ENCODE measurements around the gene STUM. TPM values are rescaled to one million over a fixed set of nuclear protein-coding genes. Genes with fewer than 3 reads are reported as not detected.

The STUM gene
- polyA plus RNA-seq, 1 donor (not counting 4 experiments of a cell fraction or from before 2014, with no cell fraction given) = 0.01 TPM

DNA sequence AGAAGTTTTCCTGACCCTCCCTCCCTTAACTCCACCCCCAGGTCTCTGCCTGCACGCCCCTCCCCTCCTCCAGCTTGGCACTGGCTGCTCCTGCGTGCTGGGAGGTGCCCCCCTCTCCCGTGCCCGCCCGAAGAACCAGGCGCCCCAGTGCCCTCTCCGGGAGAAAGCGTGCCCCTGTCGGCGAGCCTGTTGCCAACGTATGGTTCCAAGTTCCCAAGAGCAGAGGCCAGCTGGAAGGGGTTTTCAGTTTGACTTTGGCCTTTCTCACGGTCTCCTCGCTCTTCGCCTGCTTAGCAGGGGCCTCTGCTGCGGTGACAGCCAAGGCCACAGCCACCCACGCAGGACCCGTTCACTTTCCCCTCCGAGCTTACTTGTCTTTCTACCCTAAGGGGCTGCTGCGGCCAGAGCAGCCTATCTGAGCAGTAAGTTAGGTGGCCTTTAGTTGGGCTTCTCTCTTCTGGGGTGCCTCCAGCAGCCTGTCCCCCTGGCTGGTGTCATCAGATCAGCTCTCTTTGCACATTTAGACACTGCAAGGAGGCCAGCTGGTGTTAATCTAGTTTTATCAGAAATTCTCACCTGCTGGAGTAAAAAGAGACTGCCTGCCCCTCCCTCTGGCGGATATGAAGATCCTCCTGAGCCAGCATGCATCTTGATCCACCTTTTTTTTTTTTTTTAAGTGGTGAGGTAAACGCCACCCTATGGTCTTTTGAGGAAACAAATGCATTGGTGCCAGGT lies 1.5 kb downstream of the STUM start:
- Histone ChIP-seq H3K4me2 (ENCODE audit: control insufficient read depth, extremely low read depth, insufficient read depth, low read depth, low read length) (peak overlapping the region; percentile 73), H3K9me3 (ENCODE audit: control insufficient read depth, low read depth, low read length) (no peaks in the 10 kb centered on the region), H3K27ac (ENCODE audit: control insufficient read depth, insufficient read depth, low read length) (no peak overlapping the region), H4K20me1 (ENCODE audit: control insufficient read depth, extremely low read depth, insufficient read depth, low read length) (no peaks in the 10 kb centered on the region), H3K4me3 (ENCODE audit: control insufficient read depth in 2 of 3, extremely low read depth in 1 of 3, insufficient read depth in 2 of 3, low read depth in 1 of 3, low read length in 3 of 3) (peak overlapping the region in 1 of 3 experiments; percentile 23), H3K36me3 (ENCODE audit: control insufficient read depth in 2 of 2, extremely low read depth in 1 of 2, insufficient read depth in 2 of 2, low read length in 2 of 2) (no peaks in the 10 kb centered on the region), H3K4me1 (ENCODE audit: control insufficient read depth, extremely low read depth, insufficient read depth, low read length) (peaks cover 7% of the 10 kb centered on the region), H3K27me3 (ENCODE audit: control insufficient read depth, extremely low read depth, insufficient read depth, low read length) (peaks cover 57% of the 10 kb centered on the region), H3K79me2 (ENCODE audit: control insufficient read depth, insufficient read depth, low read length) (no peaks in the 10 kb centered on the region), H2AFZ (ENCODE audit: control insufficient read depth, low read length) (no peak overlapping the region), H3K9me1 (ENCODE audit: control insufficient read depth, extremely low read depth, insufficient read depth, low read length) (no peaks in the 10 kb centered on the region), H3K9ac (ENCODE audit: control insufficient read depth, extremely low read depth, insufficient read depth, low read length) (no peak overlapping the region)
- DNase-seq (ENCODE audit: low read depth, low spot score) (peak; percentile 1), FAIRE-seq (peak; percentile 20)
- dilution Hi-C loops (cut with MboI; ENCODE audit: extremely low pct_ligation_motif_present, low sequenced_read_pairs) = no loop called here
- no peak for TF ChIP-seq EZH2 (IDR thresholded peaks at IDR 0.05; ENCODE audit: low read length)
- TF ChIP-seq, protein P1, sequence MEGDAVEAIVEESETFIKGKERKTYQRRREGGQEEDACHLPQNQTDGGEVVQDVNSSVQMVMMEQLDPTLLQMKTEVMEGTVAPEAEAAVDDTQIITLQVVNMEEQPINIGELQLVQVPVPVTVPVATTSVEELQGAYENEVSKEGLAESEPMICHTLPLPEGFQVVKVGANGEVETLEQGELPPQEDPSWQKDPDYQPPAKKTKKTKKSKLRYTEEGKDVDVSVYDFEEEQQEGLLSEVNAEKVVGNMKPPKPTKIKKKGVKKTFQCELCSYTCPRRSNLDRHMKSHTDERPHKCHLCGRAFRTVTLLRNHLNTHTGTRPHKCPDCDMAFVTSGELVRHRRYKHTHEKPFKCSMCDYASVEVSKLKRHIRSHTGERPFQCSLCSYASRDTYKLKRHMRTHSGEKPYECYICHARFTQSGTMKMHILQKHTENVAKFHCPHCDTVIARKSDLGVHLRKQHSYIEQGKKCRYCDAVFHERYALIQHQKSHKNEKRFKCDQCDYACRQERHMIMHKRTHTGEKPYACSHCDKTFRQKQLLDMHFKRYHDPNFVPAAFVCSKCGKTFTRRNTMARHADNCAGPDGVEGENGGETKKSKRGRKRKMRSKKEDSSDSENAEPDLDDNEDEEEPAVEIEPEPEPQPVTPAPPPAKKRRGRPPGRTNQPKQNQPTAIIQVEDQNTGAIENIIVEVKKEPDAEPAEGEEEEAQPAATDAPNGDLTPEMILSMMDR (optimal IDR thresholded peaks at IDR 0.05 in 1 of 3, IDR thresholded peaks at IDR 0.05 in 1 of 3, conservative IDR thresholded peaks at IDR 0.05 in 1 of 3; ENCODE audit: extremely low read depth in 1 of 3, insufficient read depth in 2 of 3, low read length in 3 of 3) = peak; percentile 21 to 40 (median 34)

DNA sequence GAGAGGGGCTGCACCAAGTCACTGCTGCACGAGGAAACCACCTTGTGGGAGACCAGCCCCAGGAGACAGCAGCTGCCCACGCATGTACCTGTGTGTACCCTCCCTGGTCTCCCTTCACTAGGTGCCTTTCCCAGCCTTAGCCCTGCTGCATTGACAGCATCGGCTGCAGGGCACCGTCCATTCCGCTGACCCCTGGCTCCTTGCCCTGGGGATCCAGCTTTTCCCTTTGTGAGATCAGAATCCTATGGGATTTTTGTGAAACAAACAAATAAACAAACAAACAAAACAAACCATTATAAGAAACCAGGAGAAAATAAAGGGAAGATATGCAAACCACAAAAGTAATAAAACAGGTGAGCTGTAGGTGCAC lies 2.1 kb downstream of the STUM start:
- Histone ChIP-seq H2AFZ (ENCODE audit: control insufficient read depth, low read length) (no peak overlapping the region), H3K27ac (ENCODE audit: control insufficient read depth, insufficient read depth, low read length) (no peak overlapping the region), H3K79me2 (ENCODE audit: control insufficient read depth, insufficient read depth, low read length) (no peaks in the 10 kb centered on the region), H3K9me1 (ENCODE audit: control insufficient read depth, extremely low read depth, insufficient read depth, low read length) (no peaks in the 10 kb centered on the region), H4K20me1 (ENCODE audit: control insufficient read depth, extremely low read depth, insufficient read depth, low read length) (no peaks in the 10 kb centered on the region), H3K4me3 (ENCODE audit: control insufficient read depth in 2 of 3, extremely low read depth in 1 of 3, insufficient read depth in 2 of 3, low read depth in 1 of 3, low read length in 3 of 3) (no peak overlapping the region), H3K9ac (ENCODE audit: control insufficient read depth, extremely low read depth, insufficient read depth, low read length) (no peak overlapping the region), H3K4me2 (ENCODE audit: control insufficient read depth, extremely low read depth, insufficient read depth, low read depth, low read length) (no peak overlapping the region), H3K27me3 (ENCODE audit: control insufficient read depth, extremely low read depth, insufficient read depth, low read length) (peaks cover 60% of the 10 kb centered on the region), H3K4me1 (ENCODE audit: control insufficient read depth, extremely low read depth, insufficient read depth, low read length) (peaks cover 7% of the 10 kb centered on the region), H3K9me3 (ENCODE audit: control insufficient read depth, low read depth, low read length) (no peaks in the 10 kb centered on the region), H3K36me3 (ENCODE audit: control insufficient read depth in 2 of 2, extremely low read depth in 1 of 2, insufficient read depth in 2 of 2, low read length in 2 of 2) (no peaks in the 10 kb centered on the region)
- no peak for DNase-seq (ENCODE audit: low read depth, low spot score)
- TF ChIP-seq, protein P1 (optimal IDR thresholded peaks at IDR 0.05 in 1 of 3, IDR thresholded peaks at IDR 0.05 in 1 of 3, conservative IDR thresholded peaks at IDR 0.05 in 1 of 3; ENCODE audit: extremely low read depth in 1 of 3, insufficient read depth in 2 of 3, low read length in 3 of 3) = no peak
- TF ChIP-seq EZH2 (IDR thresholded peaks at IDR 0.05; ENCODE audit: low read length) = no peak
- no peak for FAIRE-seq
- dilution Hi-C loops (cut with MboI; ENCODE audit: extremely low pct_ligation_motif_present, low sequenced_read_pairs) = no loop called here

Measured in keratinocyte (primary cell).